ENCODE results near the gene PHKG2.
"Not testable (repeated sequence)": the region's sequence is repeated elsewhere in the genome, so short reads cannot be mapped to it uniquely, and the experiment has no call there.

Gene PHKG2, protein sequence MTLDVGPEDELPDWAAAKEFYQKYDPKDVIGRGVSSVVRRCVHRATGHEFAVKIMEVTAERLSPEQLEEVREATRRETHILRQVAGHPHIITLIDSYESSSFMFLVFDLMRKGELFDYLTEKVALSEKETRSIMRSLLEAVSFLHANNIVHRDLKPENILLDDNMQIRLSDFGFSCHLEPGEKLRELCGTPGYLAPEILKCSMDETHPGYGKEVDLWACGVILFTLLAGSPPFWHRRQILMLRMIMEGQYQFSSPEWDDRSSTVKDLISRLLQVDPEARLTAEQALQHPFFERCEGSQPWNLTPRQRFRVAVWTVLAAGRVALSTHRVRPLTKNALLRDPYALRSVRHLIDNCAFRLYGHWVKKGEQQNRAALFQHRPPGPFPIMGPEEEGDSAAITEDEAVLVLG

DNA sequence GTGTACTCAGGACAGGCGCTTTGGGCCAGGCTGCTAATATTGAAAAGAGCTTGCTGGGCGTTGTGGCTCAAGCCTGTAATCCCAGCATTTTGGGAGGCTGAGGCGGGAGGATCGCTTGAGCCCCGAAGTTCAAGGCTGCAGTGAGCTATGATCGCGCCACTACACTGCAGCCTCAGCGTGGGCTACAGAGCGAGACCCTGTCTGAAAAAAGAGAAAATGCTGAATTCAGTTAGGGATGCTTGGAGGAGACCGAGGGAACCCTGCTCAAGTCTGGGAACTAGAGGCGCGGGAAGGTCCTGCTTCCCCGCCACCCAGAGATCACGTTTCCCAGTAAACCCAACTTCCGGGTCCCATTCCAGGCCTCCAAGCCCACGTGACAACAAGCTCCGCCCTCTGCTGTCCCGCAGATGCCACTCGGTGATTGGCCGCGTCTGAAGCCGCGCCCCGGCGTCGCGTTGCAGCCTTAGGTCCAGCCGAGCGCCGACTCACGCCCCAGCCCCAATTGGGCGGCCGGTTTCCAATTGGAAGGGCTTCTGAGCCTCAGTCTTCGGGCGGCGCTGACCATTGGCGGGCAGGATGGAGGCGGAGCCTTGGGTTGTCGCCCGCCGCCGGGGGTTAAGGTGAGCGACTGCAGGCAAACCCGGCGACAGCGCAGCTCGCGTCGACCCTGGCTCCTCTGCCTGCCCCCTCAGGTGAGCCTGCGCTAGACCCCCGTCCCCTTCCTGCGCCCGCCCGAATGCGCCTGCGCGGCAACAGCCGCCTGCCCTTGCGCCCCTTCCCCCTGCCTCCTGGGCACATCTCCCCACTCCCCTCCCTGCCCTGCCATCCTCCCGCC lies at the start of gene PHKG2:
TSS of gene PHKG2 (plus strand) at position 627 of the 835 bp plus-strand sequence. CDS start 396 bp downstream, outside the sequence.
- peak; percentile 97 for DNase-seq

DNA sequence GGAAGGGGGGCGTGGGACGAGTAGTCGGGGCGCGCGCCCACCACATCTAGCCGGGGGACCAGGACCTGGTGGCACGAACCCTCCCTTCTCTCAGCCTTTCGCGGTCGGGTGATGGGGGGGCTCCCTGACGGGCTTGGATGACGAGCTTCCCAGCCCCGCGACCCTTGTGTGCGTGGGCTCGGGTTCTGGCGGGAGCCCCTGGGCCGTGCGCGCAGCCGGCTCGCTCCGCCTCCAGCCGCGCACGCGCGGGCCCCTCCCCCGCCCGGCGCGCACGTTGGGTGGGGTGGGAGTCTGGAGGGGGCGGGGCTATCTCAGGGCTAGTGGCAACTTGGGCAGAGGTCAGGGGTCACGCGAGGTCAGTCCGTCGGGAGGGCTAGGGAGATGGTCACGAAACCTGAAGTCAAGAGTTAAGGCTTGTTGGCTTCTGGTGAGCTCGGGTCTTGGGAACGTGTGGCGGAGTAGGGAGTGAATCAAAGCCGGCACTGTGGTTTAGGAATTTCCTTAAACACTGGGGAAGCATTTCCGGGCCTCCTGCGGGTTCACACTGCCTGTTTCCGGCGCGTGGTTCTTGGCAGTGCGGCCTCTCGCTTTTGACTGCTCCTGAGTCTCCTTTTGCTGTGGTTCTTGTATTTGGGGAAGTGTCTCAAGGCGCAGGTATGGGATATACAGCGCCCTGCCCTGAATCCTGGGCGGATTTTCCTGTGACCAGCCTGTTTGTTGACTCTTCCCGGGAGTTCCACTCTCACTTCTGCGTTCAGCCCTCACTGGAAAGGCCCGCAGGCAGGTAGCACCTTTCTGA lies 49.2 kb upstream of the PHKG2 start, which contains the start of gene SRCAP:
TSS of gene SRCAP (plus strand) at position 356 of the 799 bp plus-strand sequence. CDS start 1,654 bp downstream, outside the sequence.
- DNase-seq = peak; percentile 88

DNA sequence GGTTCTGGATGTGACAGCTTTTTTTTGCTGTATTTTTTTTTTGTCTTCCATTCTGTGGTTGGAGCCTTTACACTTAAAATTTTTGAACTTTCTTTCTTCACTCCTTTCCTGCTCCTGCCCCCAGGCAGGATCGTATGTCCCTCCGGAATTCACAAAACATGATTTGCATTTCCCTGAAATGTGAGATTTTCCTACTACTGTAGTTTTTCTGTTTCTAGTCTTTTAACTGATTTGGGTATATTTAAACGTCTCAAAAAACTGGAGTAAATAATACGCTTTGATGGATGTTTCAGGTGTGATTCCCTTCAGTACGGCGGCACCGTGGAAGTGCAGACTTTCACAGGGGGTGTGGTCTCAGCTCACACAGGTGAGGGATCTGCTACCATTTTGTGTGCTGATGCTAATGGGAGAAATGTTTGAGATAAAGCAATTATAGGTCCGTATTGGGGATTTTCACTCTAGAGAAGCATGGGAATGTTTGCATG lies 48.6 kb upstream of the PHKG2 start:
- DNase-seq = no peak

DNA sequence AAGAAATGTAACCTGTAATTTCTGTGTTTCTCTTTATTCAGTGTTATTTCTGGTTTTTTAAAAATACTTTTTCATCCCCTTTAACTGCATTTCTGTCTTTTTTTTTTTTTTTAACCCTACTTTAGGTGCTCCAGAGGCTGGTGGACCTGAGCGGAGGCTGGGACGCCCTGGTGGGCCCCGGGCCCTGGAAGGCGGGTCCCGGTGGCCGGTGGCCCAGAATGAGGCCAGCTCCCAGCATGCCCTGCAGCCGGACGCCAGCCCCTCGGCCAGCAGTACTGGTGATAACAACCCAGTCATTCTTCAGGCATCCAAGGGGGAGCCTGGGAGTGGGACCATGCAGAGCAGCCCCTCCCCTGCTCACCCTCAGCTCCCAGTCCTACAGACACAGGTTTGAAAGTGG lies 47.7 kb upstream of the PHKG2 start:
- no peak for DNase-seq

DNA sequence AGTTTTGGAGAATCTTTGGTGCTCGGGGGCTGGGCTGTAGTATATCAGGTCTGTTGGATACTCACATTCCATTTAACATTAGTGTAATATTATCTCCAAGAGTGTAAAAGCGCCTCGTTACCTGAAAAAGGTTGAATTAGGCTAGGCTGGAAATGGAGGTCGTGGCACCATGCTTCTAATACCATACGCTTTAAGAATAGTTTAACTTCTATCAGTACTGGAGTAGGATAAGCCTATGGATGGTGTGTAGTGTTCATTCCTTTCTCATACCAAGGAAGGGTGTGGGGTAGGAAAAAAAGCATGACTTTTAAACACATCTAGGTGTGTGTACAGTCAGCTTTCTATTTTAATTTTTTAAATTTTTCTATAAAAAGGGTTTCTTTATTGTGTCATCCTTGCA lies 47.3 kb upstream of the PHKG2 start:
- DNase-seq = no peak

DNA sequence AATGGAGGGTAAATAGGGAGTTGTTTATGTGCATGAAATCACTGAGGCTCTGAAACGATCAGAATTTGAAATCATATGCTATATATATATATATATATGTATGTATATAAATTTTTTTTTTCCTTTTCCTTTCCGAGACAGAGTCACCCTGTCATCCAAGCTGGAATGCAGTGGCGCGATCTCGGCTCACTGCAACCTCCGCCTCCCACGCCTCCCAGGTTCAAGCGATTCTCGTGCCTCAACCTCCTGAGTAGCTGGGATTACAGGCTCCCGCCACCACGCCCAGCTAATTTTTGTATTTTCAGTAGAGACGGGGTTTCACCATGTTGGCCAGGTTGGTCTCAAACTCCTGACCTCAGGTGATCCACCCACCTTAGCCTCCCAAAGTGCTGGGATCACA lies 45.2 kb upstream of the PHKG2 start:
- not testable (repeated sequence) for DNase-seq

DNA sequence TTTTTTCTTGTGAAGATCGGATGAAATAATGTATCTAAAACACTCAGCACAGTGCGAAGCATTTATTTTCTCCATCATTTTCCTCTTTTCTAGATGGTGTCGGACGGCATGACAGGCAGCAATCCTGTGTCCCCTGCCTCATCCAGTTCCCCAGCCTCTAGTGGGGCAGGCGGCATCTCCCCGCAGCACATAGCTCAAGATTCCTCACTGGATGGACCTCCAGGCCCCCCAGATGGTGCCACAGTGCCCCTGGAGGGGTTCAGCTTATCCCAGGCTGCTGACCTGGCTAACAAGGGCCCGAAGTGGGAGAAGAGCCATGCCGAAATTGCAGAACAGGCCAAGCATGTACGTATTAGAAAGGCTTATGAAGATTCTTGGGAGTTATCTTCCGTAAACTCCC lies 44.3 kb upstream of the PHKG2 start:
- DNase-seq = no peak

DNA sequence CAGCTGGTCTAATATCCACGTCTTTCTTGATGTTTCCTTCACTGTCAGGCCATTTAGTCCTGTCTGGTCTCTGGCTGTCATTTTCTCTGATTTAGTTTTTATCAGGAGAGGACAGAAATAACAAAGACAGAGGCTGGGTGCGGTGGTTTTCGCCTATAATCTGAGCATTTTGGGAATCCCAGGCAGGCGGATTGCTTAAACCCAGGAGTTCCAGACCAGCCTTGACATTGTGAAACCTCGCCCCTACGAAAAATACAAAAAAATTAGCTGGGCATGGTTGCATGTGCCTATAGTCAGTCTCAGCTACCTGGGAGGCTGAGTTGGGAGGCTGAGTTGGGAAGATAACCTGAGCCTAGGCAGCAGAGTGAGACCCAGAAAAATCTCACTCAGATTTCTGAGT lies 42.2 kb upstream of the PHKG2 start:
- DNase-seq = no peak

DNA sequence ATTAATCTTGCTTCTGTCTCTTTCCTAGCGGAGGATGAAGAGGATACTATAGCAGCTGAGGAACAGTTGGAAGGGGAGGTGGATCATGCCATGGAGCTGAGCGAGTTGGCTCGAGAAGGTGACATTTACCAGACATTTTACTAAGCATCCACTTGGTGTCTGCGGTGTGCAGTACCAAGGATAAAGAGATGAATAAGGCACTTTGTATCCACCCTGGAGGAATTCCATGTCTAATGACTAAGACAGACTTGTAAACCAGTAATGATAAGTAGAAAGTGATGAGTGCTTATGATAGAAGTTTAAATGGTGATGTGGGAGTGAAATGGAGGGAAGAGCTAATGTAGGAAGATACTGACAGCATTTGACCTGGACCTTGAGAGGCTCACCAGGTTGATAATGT lies 37.3 kb upstream of the PHKG2 start:
- no peak for DNase-seq

DNA sequence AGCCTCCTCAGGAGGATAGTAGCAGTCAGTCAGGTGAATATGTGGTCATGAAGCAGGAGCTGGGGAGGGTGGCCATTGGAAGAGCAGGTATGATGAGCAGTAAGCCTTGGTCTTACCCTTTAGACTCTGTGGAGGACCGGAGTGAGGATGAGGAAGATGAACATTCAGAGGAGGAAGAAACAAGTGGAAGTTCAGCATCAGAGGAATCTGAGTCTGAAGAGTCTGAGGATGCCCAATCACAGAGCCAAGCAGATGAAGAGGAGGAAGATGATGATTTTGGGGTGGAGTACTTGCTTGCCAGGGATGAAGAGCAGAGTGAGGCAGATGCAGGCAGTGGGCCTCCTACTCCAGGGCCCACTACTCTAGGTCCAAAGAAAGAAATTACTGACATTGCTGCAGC lies 36.5 kb upstream of the PHKG2 start:
- no peak for DNase-seq

DNA sequence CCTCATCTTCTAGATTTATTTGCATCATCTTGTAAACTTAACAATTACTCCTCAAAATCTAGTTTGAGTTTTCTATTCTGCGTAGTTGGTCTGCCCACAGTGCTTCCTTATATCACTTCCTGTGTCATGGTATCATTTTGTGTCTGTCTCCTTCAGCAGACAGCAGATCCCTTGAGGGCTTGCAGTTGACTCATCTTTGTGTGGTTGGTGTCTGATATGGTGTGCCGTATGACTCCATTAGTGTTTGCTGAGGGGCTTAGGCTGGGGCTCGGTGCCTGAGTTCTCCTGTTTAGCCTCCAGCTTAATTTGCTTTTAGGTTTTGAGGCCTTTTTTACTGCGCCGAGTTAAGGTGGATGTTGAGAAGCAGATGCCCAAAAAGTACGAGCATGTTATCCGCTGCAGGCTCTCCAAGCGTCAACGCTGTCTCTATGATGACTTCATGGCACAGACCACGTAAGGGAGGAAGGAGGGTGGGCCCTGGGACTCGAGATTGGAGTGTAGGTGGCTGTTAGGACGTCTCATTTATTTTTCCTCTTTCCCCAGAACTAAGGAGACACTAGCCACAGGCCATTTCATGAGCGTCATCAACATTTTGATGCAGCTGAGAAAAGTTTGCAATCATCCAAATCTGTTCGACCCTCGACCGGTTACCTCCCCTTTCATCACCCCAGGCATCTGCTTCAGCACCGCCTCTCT lies 32.3 kb upstream of the PHKG2 start:
- peak; percentile 58 for DNase-seq

DNA sequence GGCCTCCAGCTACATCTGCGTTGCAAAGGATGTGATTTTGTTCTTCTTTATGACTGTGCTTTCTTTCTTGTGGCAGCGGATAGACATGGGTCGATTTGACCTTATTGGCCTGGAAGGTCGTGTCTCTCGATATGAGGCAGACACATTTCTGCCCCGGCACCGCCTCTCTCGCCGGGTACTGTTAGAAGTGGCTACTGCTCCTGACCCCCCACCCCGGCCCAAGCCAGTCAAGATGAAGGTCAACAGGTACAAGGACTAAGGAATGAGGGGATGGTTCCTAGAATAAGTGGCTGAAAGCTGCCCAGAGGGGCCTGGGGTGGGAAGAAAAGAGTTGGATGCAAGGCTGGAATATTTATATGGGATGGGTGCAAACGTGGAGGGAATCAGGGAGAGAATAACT lies 28.1 kb upstream of the PHKG2 start:
- DNase-seq = no peak

DNA sequence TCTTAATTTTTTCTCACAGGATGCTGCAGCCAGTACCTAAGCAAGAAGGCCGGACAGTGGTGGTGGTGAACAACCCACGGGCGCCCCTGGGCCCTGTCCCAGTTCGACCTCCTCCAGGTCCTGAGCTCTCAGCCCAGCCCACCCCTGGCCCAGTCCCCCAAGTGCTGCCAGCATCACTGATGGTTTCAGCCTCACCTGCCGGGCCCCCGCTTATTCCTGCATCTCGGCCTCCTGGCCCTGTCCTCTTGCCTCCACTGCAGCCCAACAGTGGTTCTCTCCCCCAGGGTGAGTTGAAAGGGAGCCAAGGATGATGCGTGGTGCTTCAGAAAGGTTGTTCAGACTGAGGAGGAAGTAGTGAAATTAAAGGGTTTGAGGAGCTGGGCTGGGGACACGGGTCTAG lies 27.5 kb upstream of the PHKG2 start:
- no peak for DNase-seq

DNA sequence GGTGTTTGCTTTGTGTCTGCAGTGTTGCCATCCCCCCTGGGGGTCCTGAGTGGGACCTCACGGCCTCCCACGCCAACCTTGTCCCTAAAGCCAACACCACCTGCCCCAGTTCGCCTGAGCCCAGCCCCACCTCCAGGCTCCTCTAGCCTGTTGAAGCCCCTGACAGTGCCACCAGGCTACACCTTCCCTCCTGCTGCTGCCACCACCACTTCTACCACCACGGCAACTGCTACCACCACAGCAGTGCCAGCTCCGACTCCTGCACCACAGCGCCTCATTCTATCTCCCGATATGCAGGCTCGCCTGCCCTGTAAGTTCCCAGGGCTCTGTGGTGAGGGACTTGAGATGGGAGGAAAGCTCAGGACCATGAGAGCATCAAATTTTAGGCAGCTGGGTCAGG lies 27.1 kb upstream of the PHKG2 start:
- no peak for DNase-seq

DNA sequence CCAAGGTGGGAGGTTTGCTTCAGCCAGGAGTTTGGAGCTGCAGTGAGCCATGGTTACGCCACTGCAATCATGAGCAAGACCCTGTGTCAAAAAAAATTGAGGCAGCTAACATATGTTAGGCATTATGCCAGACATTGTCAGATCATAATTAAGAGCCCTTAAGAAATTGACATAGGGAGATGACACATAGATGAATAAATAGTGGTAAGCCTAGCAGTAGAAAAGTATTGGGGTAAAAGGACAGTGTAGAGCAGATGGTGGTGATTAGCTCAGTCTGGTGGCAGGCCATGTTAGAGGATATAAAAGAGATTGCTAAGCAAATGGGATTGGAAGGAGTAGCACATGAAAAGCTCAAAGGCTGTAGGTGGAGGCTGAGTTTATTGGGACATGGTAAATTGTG lies 26.6 kb upstream of the PHKG2 start:
- no peak for DNase-seq

DNA sequence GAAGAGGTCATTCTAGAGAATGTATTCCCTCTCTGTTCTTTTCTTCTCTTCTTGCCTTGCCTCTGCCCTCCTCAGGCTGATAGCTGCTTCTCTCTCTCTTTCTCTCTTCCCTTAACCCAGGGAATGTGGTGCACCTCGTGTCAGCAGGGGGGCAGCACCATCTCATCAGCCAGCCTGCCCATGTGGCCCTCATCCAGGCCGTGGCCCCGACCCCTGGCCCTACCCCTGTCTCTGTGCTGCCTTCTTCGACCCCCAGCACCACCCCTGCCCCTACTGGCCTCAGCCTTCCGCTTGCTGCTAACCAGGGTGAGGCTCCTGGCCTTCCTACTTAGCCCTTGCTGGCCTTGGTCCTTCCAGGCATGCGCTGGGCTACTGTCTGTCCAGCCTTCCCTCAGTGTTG lies 25.8 kb upstream of the PHKG2 start:
- no peak for DNase-seq

DNA sequence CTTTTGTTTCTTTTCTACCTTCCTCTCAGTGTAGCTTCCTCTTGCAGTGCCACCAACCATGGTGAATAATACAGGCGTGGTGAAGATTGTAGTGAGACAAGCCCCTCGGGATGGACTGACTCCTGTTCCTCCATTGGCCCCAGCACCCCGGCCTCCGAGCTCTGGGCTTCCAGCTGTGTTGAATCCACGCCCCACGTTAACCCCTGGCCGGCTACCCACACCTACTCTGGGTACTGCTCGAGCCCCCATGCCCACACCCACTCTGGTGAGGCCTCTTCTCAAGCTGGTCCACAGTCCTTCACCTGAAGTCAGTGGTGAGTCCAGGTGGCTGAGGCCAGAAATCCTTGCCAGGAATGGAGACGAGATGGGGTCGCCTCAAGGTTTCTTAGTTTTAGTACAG lies 25.3 kb upstream of the PHKG2 start:
- DNase-seq = no peak

DNA sequence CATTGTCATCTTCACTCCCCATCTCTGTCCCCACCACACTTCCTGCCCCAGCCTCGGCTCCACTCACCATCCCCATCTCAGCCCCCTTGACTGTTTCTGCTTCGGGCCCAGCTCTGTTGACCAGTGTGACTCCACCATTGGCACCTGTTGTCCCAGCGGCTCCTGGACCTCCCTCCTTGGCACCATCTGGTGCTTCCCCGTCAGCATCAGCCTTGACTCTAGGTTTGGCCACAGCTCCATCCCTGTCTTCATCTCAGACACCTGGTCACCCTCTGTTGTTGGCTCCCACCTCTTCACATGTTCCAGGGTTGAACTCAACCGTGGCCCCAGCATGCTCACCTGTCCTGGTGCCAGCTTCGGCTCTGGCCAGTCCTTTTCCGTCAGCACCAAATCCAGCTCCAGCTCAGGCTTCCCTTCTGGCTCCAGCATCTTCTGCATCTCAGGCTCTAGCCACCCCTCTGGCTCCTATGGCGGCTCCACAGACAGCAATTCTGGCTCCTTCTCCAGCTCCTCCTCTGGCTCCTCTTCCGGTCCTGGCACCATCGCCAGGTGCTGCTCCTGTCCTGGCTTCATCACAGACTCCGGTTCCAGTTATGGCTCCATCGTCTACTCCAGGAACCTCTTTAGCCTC lies 24.4 kb upstream of the PHKG2 start:
- DNase-seq = no peak

DNA sequence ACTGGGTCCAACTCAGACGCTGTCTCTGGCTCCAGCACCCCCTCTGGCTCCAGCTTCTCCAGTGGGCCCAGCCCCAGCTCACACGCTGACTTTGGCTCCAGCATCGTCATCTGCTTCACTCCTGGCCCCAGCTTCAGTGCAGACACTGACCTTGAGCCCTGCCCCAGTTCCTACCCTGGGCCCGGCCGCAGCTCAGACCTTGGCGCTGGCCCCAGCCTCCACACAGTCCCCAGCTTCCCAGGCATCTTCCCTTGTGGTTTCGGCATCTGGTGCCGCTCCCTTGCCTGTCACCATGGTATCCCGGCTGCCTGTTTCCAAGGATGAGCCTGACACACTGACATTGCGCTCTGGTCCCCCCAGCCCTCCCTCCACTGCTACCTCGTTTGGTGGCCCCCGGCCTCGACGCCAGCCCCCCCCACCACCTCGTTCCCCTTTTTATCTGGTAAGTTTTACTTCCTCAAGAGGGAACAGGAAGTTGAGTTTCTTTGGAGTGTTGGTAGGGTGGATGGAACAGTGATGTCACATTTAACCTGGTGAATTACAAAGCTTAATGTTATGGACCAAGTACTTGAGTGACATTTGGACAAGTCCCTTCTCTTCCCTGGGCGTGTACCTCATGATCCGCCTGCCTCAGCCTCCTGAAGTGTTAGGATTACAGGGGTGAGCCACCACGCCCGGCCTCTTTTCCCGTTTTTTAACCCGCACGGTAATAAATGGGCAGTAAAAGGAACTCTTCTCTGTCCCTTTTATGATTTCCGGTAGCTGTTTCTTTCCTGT lies 23.4 kb upstream of the PHKG2 start:
- DNase-seq = no peak

DNA sequence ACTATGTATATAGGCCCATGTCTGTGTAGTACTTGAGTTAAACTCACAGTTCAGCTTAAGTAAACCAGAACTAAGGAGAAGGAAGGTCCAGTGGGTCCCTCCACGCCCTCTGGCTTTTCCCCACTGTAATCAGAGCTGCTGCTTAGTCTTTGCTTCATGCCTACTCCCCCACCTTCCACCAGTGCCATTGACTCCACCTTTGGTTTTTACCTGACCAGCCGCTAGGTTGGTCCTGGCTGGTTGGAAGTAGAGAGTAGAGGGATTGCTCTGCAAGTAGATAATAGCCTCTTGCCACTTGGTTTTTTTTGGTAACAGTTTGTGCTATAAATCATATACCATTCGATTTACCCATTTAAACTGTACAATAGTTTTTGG lies 22.8 kb upstream of the PHKG2 start:
- no peak for DNase-seq

DNA sequence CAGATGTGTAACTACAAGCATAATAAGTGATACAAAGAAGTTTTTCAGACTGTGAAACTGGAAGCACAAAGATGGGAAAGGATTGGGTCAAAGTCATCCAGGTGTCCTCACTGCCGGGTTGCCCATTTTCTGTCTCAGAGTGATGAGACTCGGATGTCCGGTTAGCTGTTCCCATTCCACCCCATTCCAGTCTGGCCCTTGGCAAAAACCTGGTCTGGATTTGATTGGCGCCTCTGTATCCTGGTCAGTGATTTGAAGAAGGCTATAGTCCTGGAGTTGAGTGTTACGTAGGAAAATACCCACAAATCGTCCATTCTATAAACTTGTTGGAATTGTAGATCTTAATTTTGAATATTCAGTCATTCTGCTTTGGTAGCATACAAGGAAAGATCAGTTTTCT lies 19.9 kb upstream of the PHKG2 start:
- no peak for DNase-seq

All from CD4-positive, alpha-beta T cell treated with Interleukin-12 subunit alpha and Interleukin-12 subunit beta, for 1 hour (primary cell).